Loucy (cell line): ENCODE measurements around the gene GNA12.
A peak's percentile ranks its signal among the peaks of the same experiment; 100 is the strongest.

Experiments
- H2AFZ ChIP-seq: fragments of 200-600 bp; sonication (generic); 2 replicates; pipeline ENCODE4 v1.6.0; 2016; ENCODE audit warnings: antibody characterized with exemption, mild to moderate bottlenecking, low read length, moderate library complexity
- H3F3A ChIP-seq: fragments of 200-600 bp; 2 replicates; pipeline ENCODE4 v1.6.0; 2016; ENCODE audit warnings: antibody characterized with exemption, low read depth, mild to moderate bottlenecking
- H3K27me3 ChIP-seq: fragments of 200-600 bp; sonication (generic); 2 replicates; pipeline ENCODE4 v1.6.1; 2014; ENCODE audit warnings: low read length, mild to moderate bottlenecking; ENCODE audit not compliant: insufficient read depth, poor library complexity, severe bottlenecking
- H3K36me3 ChIP-seq: fragments of 200-600 bp; sonication (generic); 2 replicates; pipeline ENCODE4 v1.6.1; 2016; ENCODE audit warnings: low read length; ENCODE audit not compliant: insufficient read depth
- H3K4me1 ChIP-seq: fragments of 200-600 bp; sonication (generic); 2 replicates; pipeline ENCODE4 v1.5.1; 2014; ENCODE audit warnings: low read length, mild to moderate bottlenecking; ENCODE audit not compliant: insufficient read depth, poor library complexity, severe bottlenecking
- H3K4me2 ChIP-seq: fragments of 200-600 bp; sonication (generic); 2 replicates; pipeline ENCODE4 v1.6.0; 2014; ENCODE audit warnings: antibody characterized with exemption, low read length, low read depth, mild to moderate bottlenecking; ENCODE audit not compliant: poor library complexity, severe bottlenecking
- H3K4me3 ChIP-seq: fragments of 200-600 bp; sonication (generic); 2 replicates; pipeline ENCODE4 v1.5.1; 2014; ENCODE audit warnings: low read length, mild to moderate bottlenecking, mixed read lengths; ENCODE audit not compliant: poor library complexity, severe bottlenecking
- H3K79me2 ChIP-seq: fragments of 200-600 bp; sonication (generic); 2 replicates; pipeline ENCODE4 v1.6.1; 2014; ENCODE audit warnings: low read length; ENCODE audit not compliant: insufficient read depth
- H3K9ac ChIP-seq: fragments of 200-600 bp; sonication (generic); 2 replicates; pipeline ENCODE4 v1.6.0; 2014; ENCODE audit warnings: mild to moderate bottlenecking, low read depth, low read length, moderate library complexity; ENCODE audit not compliant: poor library complexity, severe bottlenecking
- H3K9me2 ChIP-seq: fragments of 200-600 bp; sonication (generic); replicated peaks from 2 replicates; pipeline ENCODE4 v1.6.1; 2016; ENCODE audit warnings: low read depth, low read length, mixed read lengths
- H3K9me3 ChIP-seq: fragments of 200-600 bp; sonication (generic); 2 replicates; pipeline ENCODE4 v1.6.1; 2014; ENCODE audit warnings: mild to moderate bottlenecking, antibody characterized with exemption, low read length, low read depth; ENCODE audit not compliant: insufficient read depth
- H4K20me1 ChIP-seq: fragments of 200-600 bp; sonication (generic); 2 replicates; pipeline ENCODE4 v1.6.0; 2014; ENCODE audit warnings: antibody characterized with exemption, low read length, mild to moderate bottlenecking; ENCODE audit not compliant: insufficient read depth, poor library complexity, severe bottlenecking
- CTCF ChIP-seq: fragments of 200-600 bp; sonication (generic); conservative IDR thresholded peaks from 2 replicates; pipeline ENCODE4 v1.5.1; 2014; ENCODE audit warnings: mild to moderate bottlenecking, antibody characterized with exemption, low read length
- EZH2phosphoT487 ChIP-seq: fragments of 200-600 bp; IDR thresholded peaks from 2 replicates; pipeline ENCODE4 v1.6.1; 2018; ENCODE audit warnings: antibody characterized with exemption, mild to moderate bottlenecking, moderate library complexity, borderline replicate concordance

GNA12 gene

GRCh38 chr7:2735744-2736143 lies 108.4 kb downstream of the GNA12 start:
- H3K36me3 ChIP-seq, result peaks cover 38% of the 10 kb centered on the region; the same call in 1 of the 2 replicates
- no peaks in the 10 kb centered on the region for H3K27me3 ChIP-seq
- H3K9me3 ChIP-seq, result no peaks in the 10 kb centered on the region
- peak overlapping the region; percentile 37 for H3K4me3 ChIP-seq
- no peak for TF ChIP-seq CTCF
- no peak for TF ChIP-seq EZH2phosphoT487
- H3K4me2 ChIP-seq, result peak overlapping the region; percentile 62
- H3K4me1 ChIP-seq, result peaks cover 73% of the 10 kb centered on the region
- H3F3A ChIP-seq, result peaks cover 9% of the 10 kb centered on the region
- H3K9ac ChIP-seq, result peak overlapping the region; percentile 78
- no peaks in the 10 kb centered on the region for H3K9me2 ChIP-seq
- no peak overlapping the region for H2AFZ ChIP-seq
- peaks cover 87% of the 10 kb centered on the region for H3K79me2 ChIP-seq
- no peaks in the 10 kb centered on the region for H4K20me1 ChIP-seq

GRCh38 chr7:2734751-2735571 lies 109.1 kb downstream of the GNA12 start:
- Histone ChIP-seq H3K9ac (peak overlapping the region; percentile 83), H3F3A (peaks cover 9% of the 10 kb centered on the region), H3K4me3 (peak overlapping the region; percentile 46), H4K20me1 (no peaks in the 10 kb centered on the region), H3K4me1 (peaks cover 73% of the 10 kb centered on the region), H3K9me3 (no peaks in the 10 kb centered on the region), H3K36me3 (peaks cover 39% of the 10 kb centered on the region; the same call in 1 of the 2 replicates), H3K79me2 (peaks cover 81% of the 10 kb centered on the region), H3K4me2 (peak overlapping the region; percentile 64), H3K27me3 (no peaks in the 10 kb centered on the region), H2AFZ (no peak overlapping the region), H3K9me2 (no peaks in the 10 kb centered on the region)
- no peak for TF ChIP-seq EZH2phosphoT487
- 0 out of 2 replicates have a peak, but pooled peaks have one; percentile 14 for TF ChIP-seq CTCF

- H3K36me3 ChIP-seq, result peaks cover 39% of the 10 kb centered on the region; the same call in 1 of the 2 replicates
- no peaks in the 10 kb centered on the region for H3K27me3 ChIP-seq
- H3K9ac ChIP-seq, result peak overlapping the region; percentile 83
- H2AFZ ChIP-seq, result no peak overlapping the region
- H3K79me2 ChIP-seq, result peaks cover 74% of the 10 kb centered on the region
- TF ChIP-seq CTCF (no peak), EZH2phosphoT487 (no peak)
- peak overlapping the region; percentile 46 for H3K4me3 ChIP-seq
- peak overlapping the region; percentile 64 for H3K4me2 ChIP-seq
- H3K4me1 ChIP-seq, result peaks cover 73% of the 10 kb centered on the region
- no peaks in the 10 kb centered on the region for H3K9me2 ChIP-seq
- peaks cover 9% of the 10 kb centered on the region for H3F3A ChIP-seq
- H3K9me3 ChIP-seq, result no peaks in the 10 kb centered on the region
- no peaks in the 10 kb centered on the region for H4K20me1 ChIP-seq
Measured at GRCh38 chr7:2734084-2734686, 109.9 kb downstream of the GNA12 start.
